Measurements from ENCODE around the gene PCGF5.
A peak's percentile ranks its signal among the peaks of the same experiment; 100 is the strongest.

Gene PCGF5

DNA sequence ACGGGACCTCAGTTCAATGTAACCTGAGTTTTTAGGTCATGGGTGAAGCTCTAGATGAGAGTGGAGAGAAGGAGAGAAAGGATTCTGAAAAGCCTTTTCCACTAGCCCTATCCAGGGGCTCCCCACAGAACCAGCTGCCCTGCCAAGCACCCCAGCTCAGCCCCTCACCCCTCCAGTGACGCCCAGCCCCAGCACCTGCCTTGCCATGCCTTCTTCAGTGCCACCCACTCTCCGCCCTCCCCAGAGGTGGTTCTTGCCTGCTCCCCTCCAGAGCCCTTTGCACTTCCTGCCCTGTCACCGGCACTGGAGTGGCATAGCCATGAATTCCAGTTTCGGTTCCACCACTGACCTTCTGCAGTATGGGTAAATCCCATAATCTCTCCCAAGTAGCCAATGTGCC, 70.1 kb downstream of the PCGF5 start:
- no peak for TF ChIP-seq CTCF (IDR thresholded peaks at IDR 0.05; ENCODE audit: poor library complexity, severe bottlenecking)
- Histone ChIP-seq H3K27ac (ENCODE audit: poor library complexity, severe bottlenecking) (no peak overlapping the region), H3K27me3 (ENCODE audit: insufficient read depth, poor library complexity, severe bottlenecking) (no peaks in the 10 kb centered on the region), H3K4me3 (ENCODE audit: severe bottlenecking) (no peak overlapping the region), H3K4me1 (ENCODE audit: insufficient read depth, poor library complexity, severe bottlenecking) (no peaks in the 10 kb centered on the region), H3K36me3 (ENCODE audit: low read depth) (no peaks in the 10 kb centered on the region), H3K9me3 (ENCODE audit: severe bottlenecking) (no peaks in the 10 kb centered on the region)
- DNase-seq (ENCODE audit: low spot score), result no peak
- ATAC-seq (ENCODE audit: low read depth), result no peak

- TF ChIP-seq CTCF (IDR thresholded peaks at IDR 0.05; ENCODE audit: poor library complexity, severe bottlenecking), result no peak
- Histone ChIP-seq H3K4me3 (ENCODE audit: severe bottlenecking) (no peak overlapping the region), H3K9me3 (ENCODE audit: severe bottlenecking) (no peaks in the 10 kb centered on the region), H3K36me3 (ENCODE audit: low read depth) (no peaks in the 10 kb centered on the region), H3K27ac (ENCODE audit: poor library complexity, severe bottlenecking) (no peak overlapping the region), H3K4me1 (ENCODE audit: insufficient read depth, poor library complexity, severe bottlenecking) (peaks cover 5% of the 10 kb centered on the region), H3K27me3 (ENCODE audit: insufficient read depth, poor library complexity, severe bottlenecking) (no peaks in the 10 kb centered on the region)
- DNase-seq (ENCODE audit: low spot score) (no peak), ATAC-seq (ENCODE audit: low read depth) (no peak)
Observed at GRCh38 chr10:91294134-91294906, 73.9 kb downstream of the PCGF5 start.

DNA sequence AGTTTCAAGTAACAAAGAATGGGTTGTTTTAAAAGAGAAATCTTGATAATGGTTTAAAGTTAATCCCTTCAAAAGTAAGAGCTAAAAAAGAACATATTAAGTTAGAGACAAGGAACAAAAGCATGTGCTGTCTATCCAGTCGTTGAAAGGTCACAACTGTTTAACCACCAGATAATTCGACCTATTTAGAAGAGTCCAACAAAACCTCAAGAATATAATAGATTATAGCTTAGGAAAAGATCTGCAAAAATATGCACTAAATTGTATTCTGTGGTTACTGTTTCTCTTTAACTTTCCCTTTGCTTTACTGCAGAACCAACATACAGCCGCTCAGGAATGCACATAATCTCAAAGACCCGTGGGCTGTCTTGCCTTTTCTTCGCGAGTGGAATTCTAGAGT, 74.9 kb downstream of the PCGF5 start:
- no peaks in the 10 kb centered on the region for H3K9me3 ChIP-seq (ENCODE audit: severe bottlenecking)
- peaks cover 5% of the 10 kb centered on the region for H3K4me1 ChIP-seq (ENCODE audit: insufficient read depth, poor library complexity, severe bottlenecking)
- no peak overlapping the region for H3K27ac ChIP-seq (ENCODE audit: poor library complexity, severe bottlenecking)
- no peak for DNase-seq (ENCODE audit: low spot score)
- H3K36me3 ChIP-seq (ENCODE audit: low read depth), result no peaks in the 10 kb centered on the region
- no peak overlapping the region for H3K4me3 ChIP-seq (ENCODE audit: severe bottlenecking)
- no peak for ATAC-seq (ENCODE audit: low read depth)
- no peak for TF ChIP-seq CTCF (IDR thresholded peaks at IDR 0.05; ENCODE audit: poor library complexity, severe bottlenecking)
- no peaks in the 10 kb centered on the region for H3K27me3 ChIP-seq (ENCODE audit: insufficient read depth, poor library complexity, severe bottlenecking)

DNA sequence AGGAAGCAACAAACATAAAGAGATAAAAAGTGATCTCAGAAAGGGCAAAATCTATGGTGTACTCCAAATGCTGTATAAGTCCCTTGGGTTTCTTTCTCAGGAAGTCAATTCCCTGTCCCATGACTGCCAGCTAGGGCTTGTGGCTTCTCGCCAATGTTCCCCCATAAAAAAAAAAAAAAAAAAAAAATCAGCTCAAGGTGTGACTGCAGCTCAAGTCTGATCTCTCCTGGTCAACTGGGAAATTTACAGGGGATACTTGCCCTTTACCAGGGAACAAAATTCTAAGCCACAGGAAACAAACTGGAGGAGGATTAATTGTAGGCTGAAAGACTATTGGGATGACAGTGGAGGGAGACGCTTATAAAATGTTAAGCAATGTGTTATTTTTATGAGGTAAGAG, 76.0 kb downstream of the PCGF5 start:
- DNase-seq (ENCODE audit: low spot score) (no peak), ATAC-seq (ENCODE audit: low read depth) (no peak)
- no peak overlapping the region for H3K27ac ChIP-seq (ENCODE audit: poor library complexity, severe bottlenecking)
- no peaks in the 10 kb centered on the region for H3K9me3 ChIP-seq (ENCODE audit: severe bottlenecking)
- no peak overlapping the region for H3K4me3 ChIP-seq (ENCODE audit: severe bottlenecking)
- no peaks in the 10 kb centered on the region for H3K36me3 ChIP-seq (ENCODE audit: low read depth)
- TF ChIP-seq CTCF (IDR thresholded peaks at IDR 0.05; ENCODE audit: poor library complexity, severe bottlenecking), result peak; percentile 43
- H3K4me1 ChIP-seq (ENCODE audit: insufficient read depth, poor library complexity, severe bottlenecking), result peaks cover 5% of the 10 kb centered on the region
- H3K27me3 ChIP-seq (ENCODE audit: insufficient read depth, poor library complexity, severe bottlenecking), result no peaks in the 10 kb centered on the region

GRCh38 chr10:91298224-91298871, 77.9 kb downstream of the PCGF5 start:
- H3K9me3 ChIP-seq (ENCODE audit: severe bottlenecking), result no peaks in the 10 kb centered on the region
- peak; percentile 96 for TF ChIP-seq CTCF (IDR thresholded peaks at IDR 0.05; ENCODE audit: poor library complexity, severe bottlenecking)
- peak overlapping the region; percentile 14 for H3K4me3 ChIP-seq (ENCODE audit: severe bottlenecking)
- H3K27ac ChIP-seq (ENCODE audit: poor library complexity, severe bottlenecking), result no peak overlapping the region
- H3K36me3 ChIP-seq (ENCODE audit: low read depth), result no peaks in the 10 kb centered on the region
- peak; percentile 94 for ATAC-seq (ENCODE audit: low read depth)
- peak; percentile 67 for DNase-seq (ENCODE audit: low spot score)
- H3K27me3 ChIP-seq (ENCODE audit: insufficient read depth, poor library complexity, severe bottlenecking), result no peaks in the 10 kb centered on the region
- peaks cover 5% of the 10 kb centered on the region for H3K4me1 ChIP-seq (ENCODE audit: insufficient read depth, poor library complexity, severe bottlenecking)
